ENCODE results near the gene ERBB4.

Gene ERBB4

DNA sequence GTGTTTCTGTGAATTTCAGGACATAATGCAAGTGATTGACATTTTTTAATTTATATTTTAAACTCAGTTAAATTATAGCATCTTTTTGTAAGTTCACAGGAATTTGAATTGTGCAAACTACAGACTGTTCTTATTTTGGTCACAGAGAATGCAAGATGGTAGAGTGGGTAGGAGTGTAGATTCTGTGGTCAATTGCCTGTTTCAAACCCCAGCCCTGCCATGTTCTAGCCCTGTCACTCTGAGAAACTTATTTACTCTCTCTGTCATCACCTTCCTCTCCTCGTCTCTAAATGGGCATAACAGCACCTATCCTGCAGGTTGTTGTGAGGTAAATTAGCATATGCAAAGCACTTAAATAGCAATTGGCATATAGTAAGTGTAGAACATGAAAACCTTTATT is 1102.4 kb downstream of the ERBB4 start:
- DNase-seq, result no peak

GRCh38 chr2:211435331-211435730 is 1103.3 kb downstream of the ERBB4 start:
- DNase-seq, result no peak

- DNase-seq, result no peak
These were observed 1103.8 kb downstream of the ERBB4 start for GRCh38 chr2:211434773-211435172.

DNA sequence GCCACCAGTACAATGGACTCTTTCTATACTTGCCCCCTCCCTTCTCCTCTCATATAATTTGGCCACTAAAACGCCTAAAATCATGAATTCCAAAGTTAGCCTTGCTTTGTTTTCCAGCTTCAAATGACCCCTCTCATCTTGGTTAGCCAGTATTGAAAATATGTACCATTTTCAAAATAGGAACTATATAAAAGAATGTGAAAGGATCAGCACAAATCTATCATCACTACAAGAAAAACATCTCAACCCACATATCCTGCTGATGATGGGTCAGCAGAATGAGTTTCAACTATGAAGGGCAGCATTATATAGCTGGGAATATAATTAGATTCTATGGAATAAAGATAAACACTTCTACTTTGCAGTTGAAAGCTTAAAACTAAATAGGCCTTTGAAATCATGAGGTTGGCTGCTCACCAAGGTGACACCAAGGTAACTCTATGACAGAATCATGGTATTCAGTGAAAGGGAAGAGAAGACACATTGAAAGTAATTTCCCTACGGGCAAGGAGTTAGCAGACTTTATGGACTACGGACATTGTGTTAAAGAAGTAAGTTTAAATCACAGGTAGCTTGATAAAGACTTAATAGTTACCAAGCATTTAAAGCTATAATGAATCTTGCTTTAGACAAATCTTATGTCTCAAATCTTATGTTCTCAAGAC is 1109.2 kb downstream of the ERBB4 start:
- DNase-seq, result no peak

DNA sequence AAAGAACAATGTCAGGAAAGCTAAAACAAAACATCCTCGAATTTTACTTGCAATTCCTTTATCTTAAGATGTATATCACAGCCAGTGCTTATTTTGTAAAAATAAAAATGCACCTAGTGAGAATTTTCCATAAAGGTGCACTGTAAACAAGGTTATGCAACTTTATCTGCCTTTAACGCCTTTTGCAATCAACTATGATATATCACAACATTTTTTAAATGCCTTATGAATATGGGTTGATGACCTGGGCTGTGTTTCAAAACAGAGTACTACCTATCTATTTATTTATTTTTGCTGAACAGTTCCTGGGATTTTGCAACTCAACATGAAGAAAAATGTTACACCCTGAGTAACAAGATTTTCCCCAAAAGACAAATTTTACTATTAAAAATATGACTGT is 1112.4 kb downstream of the ERBB4 start:
- DNase-seq, result no peak

DNA sequence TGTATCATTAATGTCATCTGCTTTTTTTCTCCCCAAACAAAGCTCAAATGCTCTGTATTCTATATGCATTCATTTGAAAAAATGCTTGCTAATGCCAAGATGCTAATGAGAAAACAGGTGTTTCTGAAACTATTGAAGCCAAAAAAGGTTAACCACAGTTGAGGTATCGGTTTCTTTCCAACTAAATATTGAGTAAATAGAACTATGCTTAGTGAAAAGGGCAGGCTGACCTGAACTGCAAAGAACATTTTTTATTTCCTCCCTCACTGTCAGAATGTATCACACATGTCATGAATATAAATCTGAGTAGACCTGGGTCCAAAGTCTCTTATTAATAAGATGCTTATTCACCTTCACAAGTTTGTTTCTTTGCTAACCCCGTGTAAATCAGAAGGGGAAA is 1115.6 kb downstream of the ERBB4 start:
- DNase-seq, result no peak

- no peak for DNase-seq
These were observed 1121.1 kb downstream of the ERBB4 start for GRCh38 chr2:211417544-211417943.

- DNase-seq, result no peak
These were observed 1122.2 kb downstream of the ERBB4 start for GRCh38 chr2:211416373-211416772.

DNA sequence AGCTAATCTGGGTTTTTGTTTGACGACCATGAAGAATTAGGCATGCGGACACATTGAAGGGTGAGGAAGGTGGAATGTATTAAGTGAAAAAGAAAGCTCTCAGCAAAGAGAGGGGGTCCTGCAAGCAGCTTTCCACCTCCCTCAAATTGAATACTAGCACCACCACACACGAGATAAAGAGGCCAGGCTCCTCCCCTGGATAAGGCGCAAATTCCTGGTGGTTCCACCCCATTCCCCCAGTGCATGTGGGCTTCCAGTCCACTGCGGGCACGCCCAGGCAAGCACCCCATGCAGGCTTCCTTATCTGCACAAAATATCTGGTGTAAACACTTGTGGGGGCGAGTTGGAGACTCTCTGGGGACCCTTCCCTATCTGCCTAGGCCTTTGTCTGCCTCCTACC is 1124.9 kb downstream of the ERBB4 start:
- no peak for DNase-seq

DNA sequence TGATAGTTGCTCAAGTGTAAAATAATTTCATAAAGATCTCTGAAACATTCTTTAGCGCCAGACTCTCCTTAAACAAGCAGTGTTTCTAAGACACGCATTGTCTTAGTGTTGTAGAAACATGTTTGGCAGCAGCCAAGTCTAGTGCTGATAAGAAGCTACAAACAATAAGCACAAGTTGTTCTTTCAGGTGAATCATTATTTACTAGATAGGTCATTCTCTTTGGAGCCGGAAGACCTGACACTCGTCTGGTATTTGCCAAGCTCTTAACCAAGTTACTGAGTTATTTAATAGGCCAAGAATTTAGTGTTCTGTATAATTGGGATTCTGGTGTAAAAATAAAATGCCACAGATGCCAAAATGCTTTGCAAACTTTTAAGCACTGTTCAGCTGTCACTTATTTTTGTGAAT is 1130.1 kb downstream of the ERBB4 start:
- DNase-seq, result no peak

DNA sequence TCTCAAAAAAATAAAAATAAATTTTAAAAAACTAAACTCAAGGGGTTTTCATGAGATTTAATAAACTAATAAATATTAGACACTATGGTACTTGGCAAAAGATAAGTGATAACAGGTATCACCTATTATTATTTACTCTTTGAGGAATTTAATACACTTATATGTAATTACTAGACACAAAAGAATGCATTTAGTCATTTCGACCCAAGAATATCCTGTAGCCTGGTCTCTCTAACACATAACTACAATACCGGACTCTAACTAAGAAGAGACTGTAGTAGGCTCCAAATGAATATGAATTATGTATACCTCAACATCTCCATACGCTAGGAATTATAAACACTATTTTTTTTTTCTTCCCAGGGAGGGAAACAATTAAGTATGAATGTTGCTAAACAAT is 1131.5 kb downstream of the ERBB4 start:
- no peak for DNase-seq

DNA sequence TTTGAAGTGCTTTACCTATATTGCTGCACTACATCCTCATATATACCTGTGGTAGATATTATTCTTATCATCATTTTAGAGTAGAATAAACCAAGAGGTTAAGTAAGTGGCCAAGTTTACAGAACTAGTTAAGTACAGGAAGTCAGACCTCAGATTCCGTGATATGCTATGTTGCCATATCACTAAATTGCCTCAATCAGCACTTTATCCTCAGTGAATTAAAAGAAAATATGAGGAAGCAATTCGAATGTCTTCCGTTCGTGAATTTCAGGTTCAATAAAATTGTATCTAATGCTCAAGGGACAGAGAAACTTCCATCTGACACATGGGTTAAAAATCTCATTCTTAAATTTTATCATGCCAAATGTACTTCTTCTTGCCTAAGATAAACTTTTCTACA is 1133.6 kb downstream of the ERBB4 start:
- no peak for DNase-seq

- DNase-seq, result no peak
These were observed 1134.5 kb downstream of the ERBB4 start for GRCh38 chr2:211404098-211404497.

DNA sequence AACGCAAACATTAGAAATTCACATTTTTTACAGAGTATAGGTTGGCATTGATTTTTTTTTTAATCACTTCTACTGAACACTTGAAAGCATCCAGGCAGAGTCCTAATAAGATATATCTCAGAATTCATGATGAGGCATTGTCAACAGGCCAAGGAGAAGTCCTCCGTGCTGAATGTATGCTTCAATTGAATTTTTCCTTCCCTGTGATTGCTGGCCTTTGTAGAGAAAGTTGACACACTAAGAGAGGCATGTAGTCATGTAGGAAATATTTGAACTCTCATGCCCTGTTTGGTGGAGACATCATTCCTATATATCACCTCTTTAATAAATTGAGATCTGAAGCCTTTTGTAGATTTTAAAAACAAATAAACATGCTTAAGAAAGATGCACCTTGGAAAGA is 1137.3 kb downstream of the ERBB4 start:
- no peak for DNase-seq

DNA sequence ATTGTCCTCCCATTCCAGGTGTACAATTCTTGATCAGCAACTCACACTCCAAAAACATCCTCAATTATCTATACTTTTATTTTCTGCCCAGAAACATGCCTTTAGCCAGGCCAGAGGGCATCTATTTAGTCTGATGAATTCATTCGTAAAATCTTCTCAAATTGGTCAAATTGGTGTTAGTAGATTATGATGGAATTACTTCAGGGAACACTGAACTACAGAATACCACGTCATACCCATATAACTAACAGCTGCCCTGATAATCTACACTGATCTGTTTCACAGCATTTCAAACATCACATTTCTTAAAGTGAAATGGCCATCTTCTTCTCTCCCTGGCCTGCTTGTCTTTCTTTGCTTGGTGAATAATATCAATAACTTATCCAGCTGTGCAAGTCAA is 1140.8 kb downstream of the ERBB4 start:
- DNase-seq, result no peak

DNA sequence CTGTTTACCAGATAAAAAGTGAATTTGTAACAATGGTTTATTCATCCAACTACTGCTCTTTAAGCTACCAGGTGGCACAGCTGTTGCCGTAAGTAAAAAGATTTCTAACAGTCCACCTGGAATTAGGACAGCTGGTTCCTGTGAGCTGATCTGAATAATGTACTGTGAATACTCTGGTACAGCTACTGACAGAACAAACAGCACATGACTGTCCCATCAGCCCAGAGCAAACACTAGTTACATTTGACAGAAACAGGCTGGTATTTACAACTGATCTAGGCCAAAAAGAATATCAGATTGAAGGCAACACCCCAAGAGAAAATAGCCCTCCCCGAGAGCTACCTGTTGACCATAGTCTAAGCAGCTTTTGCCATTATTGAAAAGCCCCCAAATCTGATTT is 1141.8 kb downstream of the ERBB4 start:
- DNase-seq, result no peak

DNA sequence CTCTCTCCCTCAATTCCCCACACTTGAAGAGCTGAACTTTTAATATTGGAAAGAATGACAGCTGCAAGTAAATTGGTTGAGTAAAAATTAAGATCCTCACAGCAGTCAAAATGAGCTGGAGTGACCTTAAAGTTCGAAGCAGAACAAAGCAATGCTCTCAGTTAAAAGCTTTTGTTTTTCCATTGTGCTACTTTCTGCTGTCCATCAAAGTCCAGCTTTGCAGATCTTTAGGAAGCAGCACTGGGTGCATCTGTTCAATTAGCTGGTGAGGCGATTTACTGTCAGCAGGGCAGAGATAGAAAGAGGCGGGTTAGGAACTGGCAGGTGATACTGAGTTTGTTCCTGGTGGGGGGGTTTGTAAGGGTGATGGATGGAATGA is 1147.4 kb downstream of the ERBB4 start:
- no peak for DNase-seq

DNA sequence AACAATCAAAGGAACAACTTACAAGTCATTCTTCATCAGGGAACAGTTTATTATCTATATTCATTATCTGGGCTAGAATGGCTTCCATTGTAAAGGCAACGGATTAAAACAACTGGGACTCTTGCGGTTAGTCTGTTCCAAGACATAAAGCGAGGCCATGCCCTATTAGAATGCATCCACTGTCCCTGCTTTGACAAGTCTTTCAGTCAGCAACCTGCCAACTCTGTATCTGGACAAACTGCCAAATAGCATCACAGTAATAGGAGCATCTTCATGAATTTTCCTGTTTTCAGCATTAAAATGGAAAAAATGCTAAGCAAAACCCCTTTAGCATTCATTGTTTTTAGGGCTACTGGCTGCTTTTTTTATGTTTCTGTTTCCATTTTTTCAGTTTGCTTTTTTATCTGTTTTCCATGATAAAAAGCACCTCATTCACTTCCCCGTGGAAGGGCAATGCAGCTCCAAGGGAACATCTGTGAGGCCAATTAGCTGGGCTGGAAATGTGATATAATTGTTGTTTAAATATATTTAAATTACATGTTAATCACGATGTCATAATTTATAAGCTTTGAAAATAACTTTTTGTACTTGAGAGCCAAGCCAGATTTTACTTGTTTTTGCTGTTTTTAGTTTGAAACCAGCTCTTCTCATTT is 1147.9 kb downstream of the ERBB4 start:
- DNase-seq, result no peak

- DNase-seq, result no peak
These were observed 1150.9 kb downstream of the ERBB4 start for GRCh38 chr2:211387734-211388133.

- no peak for DNase-seq
These were observed 1158.6 kb downstream of the ERBB4 start for GRCh38 chr2:211380041-211380440.

GRCh38 chr2:211376410-211376809 is 1162.2 kb downstream of the ERBB4 start:
- DNase-seq, result no peak

DNA sequence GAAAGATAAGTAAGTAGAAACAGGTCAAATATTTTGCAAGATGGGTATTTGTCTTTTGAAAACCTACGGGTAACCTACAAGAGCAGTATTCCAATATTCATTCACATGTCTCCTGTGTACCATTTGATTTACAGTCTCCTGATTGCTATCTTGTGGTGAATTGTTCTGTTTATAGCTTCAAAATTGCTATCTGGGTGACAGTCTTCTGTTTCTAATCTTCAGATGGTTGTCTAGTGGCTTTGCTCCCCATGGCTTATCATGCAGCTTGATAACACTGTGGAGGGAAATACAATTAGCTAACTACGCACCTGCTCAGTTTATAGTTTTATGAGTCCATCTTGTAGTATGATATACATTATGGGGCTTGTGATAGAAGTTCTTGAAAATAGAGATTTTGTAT is 1165.4 kb downstream of the ERBB4 start:
- DNase-seq, result no peak

GRCh38 chr2:211371465-211371864 is 1167.1 kb downstream of the ERBB4 start:
- DNase-seq, result no peak

DNA sequence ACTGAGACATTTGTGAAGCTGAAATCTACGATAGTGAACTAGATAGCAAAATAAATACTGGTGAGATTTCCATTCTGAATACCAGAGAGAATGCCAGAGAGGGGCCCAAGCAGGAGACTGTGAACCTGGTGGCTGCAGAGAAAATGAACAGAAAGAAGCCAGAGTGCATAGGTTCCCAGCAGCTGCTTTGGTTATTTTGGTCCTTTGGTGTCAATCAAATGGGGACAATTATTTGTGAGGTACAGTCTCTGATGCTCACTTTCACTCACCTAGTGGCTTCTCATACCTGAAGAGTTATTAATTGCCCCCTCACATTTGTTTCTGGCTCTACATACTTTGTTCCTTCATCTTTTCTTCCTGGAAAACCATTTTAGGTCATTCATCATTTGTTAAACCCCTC is 1170.1 kb downstream of the ERBB4 start:
- no peak for DNase-seq

- no peak for DNase-seq
These were observed 1170.9 kb downstream of the ERBB4 start for GRCh38 chr2:211367711-211368110.
